Loucy (cell line): ENCODE results near the gene ZNF75A.

Source experiments
- H2AFZ ChIP-seq: fragments of 200-600 bp; sonication (generic); 2 replicates; pipeline ENCODE4 v1.6.0; 2016; ENCODE audit warnings: antibody characterized with exemption, mild to moderate bottlenecking, low read length, moderate library complexity
- H3F3A ChIP-seq: fragments of 200-600 bp; 2 replicates; pipeline ENCODE4 v1.6.0; 2016; ENCODE audit warnings: antibody characterized with exemption, low read depth, mild to moderate bottlenecking
- H3K27me3 ChIP-seq: fragments of 200-600 bp; sonication (generic); 2 replicates; pipeline ENCODE4 v1.6.1; 2014; ENCODE audit warnings: low read length, mild to moderate bottlenecking; ENCODE audit not compliant: insufficient read depth, poor library complexity, severe bottlenecking
- H3K36me3 ChIP-seq: fragments of 200-600 bp; sonication (generic); 2 replicates; pipeline ENCODE4 v1.6.1; 2016; ENCODE audit warnings: low read length; ENCODE audit not compliant: insufficient read depth
- H3K4me1 ChIP-seq: fragments of 200-600 bp; sonication (generic); 2 replicates; pipeline ENCODE4 v1.5.1; 2014; ENCODE audit warnings: low read length, mild to moderate bottlenecking; ENCODE audit not compliant: insufficient read depth, poor library complexity, severe bottlenecking
- H3K4me2 ChIP-seq: fragments of 200-600 bp; sonication (generic); 2 replicates; pipeline ENCODE4 v1.6.0; 2014; ENCODE audit warnings: antibody characterized with exemption, low read length, low read depth, mild to moderate bottlenecking; ENCODE audit not compliant: poor library complexity, severe bottlenecking
- H3K4me3 ChIP-seq: fragments of 200-600 bp; sonication (generic); 2 replicates; pipeline ENCODE4 v1.5.1; 2014; ENCODE audit warnings: low read length, mild to moderate bottlenecking, mixed read lengths; ENCODE audit not compliant: poor library complexity, severe bottlenecking
- H3K79me2 ChIP-seq: fragments of 200-600 bp; sonication (generic); 2 replicates; pipeline ENCODE4 v1.6.1; 2014; ENCODE audit warnings: low read length; ENCODE audit not compliant: insufficient read depth
- H3K9ac ChIP-seq: fragments of 200-600 bp; sonication (generic); 2 replicates; pipeline ENCODE4 v1.6.0; 2014; ENCODE audit warnings: mild to moderate bottlenecking, low read depth, low read length, moderate library complexity; ENCODE audit not compliant: poor library complexity, severe bottlenecking
- H3K9me2 ChIP-seq: fragments of 200-600 bp; sonication (generic); replicated peaks from 2 replicates; pipeline ENCODE4 v1.6.1; 2016; ENCODE audit warnings: low read depth, low read length, mixed read lengths
- H3K9me3 ChIP-seq: fragments of 200-600 bp; sonication (generic); 2 replicates; pipeline ENCODE4 v1.6.1; 2014; ENCODE audit warnings: mild to moderate bottlenecking, antibody characterized with exemption, low read length, low read depth; ENCODE audit not compliant: insufficient read depth
- H4K20me1 ChIP-seq: fragments of 200-600 bp; sonication (generic); 2 replicates; pipeline ENCODE4 v1.6.0; 2014; ENCODE audit warnings: antibody characterized with exemption, low read length, mild to moderate bottlenecking; ENCODE audit not compliant: insufficient read depth, poor library complexity, severe bottlenecking
- EZH2phosphoT487 ChIP-seq: fragments of 200-600 bp; IDR thresholded peaks from 2 replicates; pipeline ENCODE4 v1.6.1; 2018; ENCODE audit warnings: antibody characterized with exemption, mild to moderate bottlenecking, moderate library complexity, borderline replicate concordance
- TF ChIP-seq, protein P1 (sequence below): fragments of 200-600 bp; sonication (generic); conservative IDR thresholded peaks from 2 replicates; pipeline ENCODE4 v1.5.1; 2014; ENCODE audit warnings: mild to moderate bottlenecking, antibody characterized with exemption, low read length

ZNF75A gene

DNA sequence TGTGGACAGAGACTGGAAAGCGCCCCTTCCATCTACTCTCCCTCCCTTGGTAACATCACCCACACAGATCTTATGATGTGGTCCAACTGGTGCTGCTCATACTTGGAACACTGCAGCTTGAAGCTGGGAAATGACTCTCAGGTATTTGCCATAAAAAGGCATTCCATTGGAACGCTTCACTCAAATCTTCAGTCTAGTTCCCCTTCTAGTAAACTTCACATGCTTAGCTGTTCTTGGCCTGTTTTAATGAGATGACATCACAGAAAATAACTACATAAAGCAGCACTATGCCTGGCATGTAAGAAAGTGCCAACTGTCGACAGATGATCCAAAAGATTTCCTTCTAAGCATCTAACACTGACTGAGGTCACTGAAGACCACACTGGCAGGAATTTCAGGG is 12.7 kb upstream of the ZNF75A start:
- Histone ChIP-seq H3K9me3 (no peaks in the 10 kb centered on the region; the same call in 1 of the 2 replicates), H3K4me2 (no peak overlapping the region), H3K9ac (no peak overlapping the region), H4K20me1 (no peaks in the 10 kb centered on the region), H3K79me2 (peaks cover 22% of the 10 kb centered on the region; the same call in 1 of the 2 replicates), H3K9me2 (no peaks in the 10 kb centered on the region), H3K4me1 (no peaks in the 10 kb centered on the region), H3K36me3 (peaks cover 27% of the 10 kb centered on the region; the same call in 1 of the 2 replicates), H3K27me3 (no peaks in the 10 kb centered on the region), H3K4me3 (no peak overlapping the region), H3F3A (no peaks in the 10 kb centered on the region), H2AFZ (no peak overlapping the region)
- TF ChIP-seq EZH2phosphoT487: no peak
- TF ChIP-seq, protein P1, sequence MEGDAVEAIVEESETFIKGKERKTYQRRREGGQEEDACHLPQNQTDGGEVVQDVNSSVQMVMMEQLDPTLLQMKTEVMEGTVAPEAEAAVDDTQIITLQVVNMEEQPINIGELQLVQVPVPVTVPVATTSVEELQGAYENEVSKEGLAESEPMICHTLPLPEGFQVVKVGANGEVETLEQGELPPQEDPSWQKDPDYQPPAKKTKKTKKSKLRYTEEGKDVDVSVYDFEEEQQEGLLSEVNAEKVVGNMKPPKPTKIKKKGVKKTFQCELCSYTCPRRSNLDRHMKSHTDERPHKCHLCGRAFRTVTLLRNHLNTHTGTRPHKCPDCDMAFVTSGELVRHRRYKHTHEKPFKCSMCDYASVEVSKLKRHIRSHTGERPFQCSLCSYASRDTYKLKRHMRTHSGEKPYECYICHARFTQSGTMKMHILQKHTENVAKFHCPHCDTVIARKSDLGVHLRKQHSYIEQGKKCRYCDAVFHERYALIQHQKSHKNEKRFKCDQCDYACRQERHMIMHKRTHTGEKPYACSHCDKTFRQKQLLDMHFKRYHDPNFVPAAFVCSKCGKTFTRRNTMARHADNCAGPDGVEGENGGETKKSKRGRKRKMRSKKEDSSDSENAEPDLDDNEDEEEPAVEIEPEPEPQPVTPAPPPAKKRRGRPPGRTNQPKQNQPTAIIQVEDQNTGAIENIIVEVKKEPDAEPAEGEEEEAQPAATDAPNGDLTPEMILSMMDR: no peak

DNA sequence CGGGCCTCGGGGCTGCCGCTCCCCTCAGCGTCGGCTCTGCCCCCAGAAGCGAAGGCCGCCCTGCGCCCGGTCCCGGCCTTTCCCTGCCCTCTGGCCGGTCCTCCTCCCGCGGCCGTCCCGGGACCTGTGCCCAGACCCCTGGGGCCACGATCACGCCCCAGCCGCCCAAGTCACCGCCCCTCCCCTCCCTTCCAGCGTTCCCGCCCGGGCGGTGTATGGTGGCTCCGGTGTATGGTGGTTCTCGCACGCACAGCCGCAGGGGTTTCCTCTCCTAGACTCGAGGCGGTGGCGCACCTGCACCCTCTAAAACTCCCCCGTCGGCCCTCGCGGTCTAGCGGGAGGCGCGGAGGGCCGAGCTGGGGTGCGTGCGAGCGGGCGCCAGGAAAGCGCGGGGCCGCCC is 10.1 kb upstream of the ZNF75A start:
- Histone ChIP-seq H4K20me1 (no peaks in the 10 kb centered on the region), H2AFZ (no peak overlapping the region), H3K4me1 (no peaks in the 10 kb centered on the region), H3K4me3 (no peak overlapping the region), H3K79me2 (peaks cover 2% of the 10 kb centered on the region; the same call in 1 of the 2 replicates), H3K36me3 (peaks cover 12% of the 10 kb centered on the region; the same call in 1 of the 2 replicates), H3K9me2 (no peaks in the 10 kb centered on the region), H3K9ac (no peak overlapping the region), H3K9me3 (no peaks in the 10 kb centered on the region), H3K27me3 (no peaks in the 10 kb centered on the region), H3K4me2 (no peak overlapping the region), H3F3A (no peaks in the 10 kb centered on the region)
- TF ChIP-seq, protein P1: no peak
- TF ChIP-seq EZH2phosphoT487: no peak

DNA sequence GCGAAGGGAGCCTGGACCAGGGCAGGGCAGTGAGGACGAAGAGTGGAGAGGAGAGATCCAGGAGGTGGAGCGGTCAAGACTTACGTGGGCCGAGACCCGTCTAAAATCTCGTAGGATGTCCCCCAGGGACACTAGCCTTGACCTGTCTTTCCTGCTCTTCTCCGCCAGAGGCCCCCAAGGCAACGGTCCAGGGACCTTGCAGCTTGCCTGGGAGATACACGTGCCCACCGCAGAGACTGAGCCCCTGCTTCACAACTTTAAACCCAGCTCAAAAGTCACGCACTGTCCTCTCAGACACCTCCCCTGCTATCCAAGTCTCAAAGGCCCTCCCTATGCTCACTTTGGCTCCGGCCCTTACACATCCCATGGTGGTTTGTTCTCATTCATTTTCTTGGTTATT is 9.5 kb upstream of the ZNF75A start:
- no peaks in the 10 kb centered on the region for H3F3A ChIP-seq
- no peak overlapping the region for H3K4me3 ChIP-seq
- TF ChIP-seq, protein P1: no peak
- TF ChIP-seq EZH2phosphoT487: no peak
- H4K20me1 ChIP-seq: no peaks in the 10 kb centered on the region
- H3K36me3 ChIP-seq: peaks cover 6% of the 10 kb centered on the region; the same call in 1 of the 2 replicates
- H3K4me2 ChIP-seq: no peak overlapping the region
- H2AFZ ChIP-seq: no peak overlapping the region
- no peaks in the 10 kb centered on the region for H3K9me3 ChIP-seq
- H3K9ac ChIP-seq: no peak overlapping the region
- H3K9me2 ChIP-seq: no peaks in the 10 kb centered on the region
- no peaks in the 10 kb centered on the region for H3K27me3 ChIP-seq
- H3K79me2 ChIP-seq: no peaks in the 10 kb centered on the region; the same call in 1 of the 2 replicates
- no peaks in the 10 kb centered on the region for H3K4me1 ChIP-seq
